HEK293T (cell line): Measurements from ENCODE around the gene SPDYE2.
"Not testable (repeated sequence)": the region's sequence is repeated elsewhere in the genome, so short reads cannot be mapped to it uniquely, and the experiment has no call there.

Experiments
- ELF4 ChIP-seq: fragments of 450-650 bp; IDR thresholded peaks from 2 replicates; pipeline ENCODE4 v1.6.1; 2017; ENCODE audit warnings: antibody characterized with exemption
- PKNOX1 ChIP-seq: fragments of 450-650 bp; IDR thresholded peaks from 2 replicates; pipeline ENCODE4 v1.6.1; 2016

- not testable (repeated sequence) for TF ChIP-seq PKNOX1, ELF4
Measured at GRCh38 chr7:102611013-102611674, 60.1 kb downstream of the SPDYE2 start.
